Activated CD8-positive, alpha-beta memory T cell treated with anti-CD3 and anti-CD28 coated beads, Interleukin-2, amount 50 U/mL, for 1 hour (primary cell): ENCODE measurements around the gene PAH.

Experiments
- DNase-seq: peaks from one replicate; pipeline ENCODE4 v3.0.0-alpha.2; 2020; ENCODE audit errors: extremely low read depth

Gene PAH

DNA sequence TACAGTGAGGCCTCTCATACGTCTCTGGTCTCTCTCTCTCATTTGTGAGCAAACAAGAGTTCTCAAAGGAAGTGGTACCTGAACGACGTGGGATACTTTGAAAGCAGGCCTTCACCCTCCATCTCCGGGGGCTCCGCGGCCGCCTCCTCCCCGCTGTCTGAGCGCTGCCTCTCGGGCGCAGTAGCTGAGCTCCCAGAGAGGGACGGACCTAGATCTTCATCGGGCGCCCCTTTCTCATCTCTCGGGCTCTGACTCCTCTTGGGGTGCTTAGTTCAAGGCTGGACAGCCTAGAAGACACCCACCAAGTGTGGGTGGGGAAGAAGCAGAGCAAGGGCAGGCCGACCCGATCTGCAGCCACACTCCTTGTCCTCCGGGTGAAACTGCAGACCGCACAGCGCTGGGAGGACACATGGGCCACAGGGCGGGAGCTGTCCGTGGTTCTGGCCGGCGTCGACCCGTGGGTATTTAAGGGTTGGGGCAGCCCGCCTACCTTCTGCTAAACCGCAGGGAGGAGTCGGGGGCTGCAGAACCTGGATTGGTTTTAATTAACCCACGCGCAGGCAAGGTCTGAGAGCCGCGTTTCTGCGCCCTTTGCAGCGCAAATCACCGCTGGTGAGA is 92.7 kb downstream of the PAH start:
- no peak for DNase-seq

GRCh38 chr12:102821149-102821548 is 95.9 kb downstream of the PAH start:
- DNase-seq = no peak

DNA sequence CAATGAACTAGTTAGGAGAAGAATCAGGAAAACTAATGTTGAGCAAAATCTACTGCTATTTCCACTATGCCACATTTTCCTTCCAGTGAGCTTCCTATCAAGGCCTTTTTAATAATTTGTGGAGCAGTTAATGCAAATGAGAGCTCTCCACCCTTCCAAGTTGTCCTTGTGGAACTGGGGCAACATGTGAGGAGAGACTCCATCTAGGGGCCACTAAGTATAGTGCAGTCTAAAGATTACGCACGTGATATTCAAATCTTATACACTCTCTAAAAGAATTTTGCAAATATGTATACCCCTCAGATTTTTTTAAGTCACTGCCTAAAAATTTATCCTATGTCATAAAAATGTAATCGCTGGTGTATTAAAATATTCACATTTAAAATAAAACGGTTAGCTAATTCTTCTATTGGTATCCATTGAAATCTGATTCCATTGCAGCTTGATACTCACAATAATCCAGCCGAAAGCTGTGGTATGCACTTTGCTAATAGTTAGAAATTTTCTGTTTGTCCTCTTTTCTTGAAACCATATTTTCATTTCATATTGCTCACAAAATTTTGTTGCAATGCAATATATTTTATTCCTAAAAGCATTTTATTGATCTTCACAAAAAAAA is 100.1 kb downstream of the PAH start:
- DNase-seq = no peak

DNA sequence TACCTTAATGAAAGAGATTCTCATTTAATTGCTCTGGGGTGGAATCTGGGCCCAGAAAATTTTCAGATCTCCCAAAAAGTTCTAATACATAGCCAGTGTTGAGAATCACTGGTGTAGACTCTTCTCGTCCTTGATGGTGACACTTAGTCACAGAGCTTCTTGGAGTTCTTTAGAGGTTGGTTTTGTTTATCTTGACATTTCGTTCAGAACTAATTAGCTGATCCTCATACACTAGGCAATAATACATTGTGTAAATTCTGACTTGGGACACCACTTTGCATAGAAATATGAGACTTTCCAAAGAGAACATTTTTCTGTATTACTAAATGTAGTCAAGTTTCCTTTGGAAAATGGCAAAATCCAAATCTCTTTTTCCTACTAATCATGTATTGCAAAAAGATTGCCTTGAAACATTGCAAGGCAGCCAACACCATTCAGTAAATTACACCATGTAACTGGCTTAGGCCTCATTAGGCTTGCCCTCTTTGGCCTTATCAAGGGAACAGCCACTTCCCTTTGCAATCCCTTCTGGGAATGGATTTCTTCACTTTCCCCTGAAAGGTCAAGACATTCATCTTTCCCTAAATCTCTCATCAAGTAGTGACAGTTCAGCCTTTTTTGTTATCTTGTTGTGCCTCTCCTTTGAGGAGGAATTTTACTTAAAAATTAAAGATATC is 102.2 kb downstream of the PAH start:
- DNase-seq = no peak

GRCh38 chr12:102812344-102812743 is 104.7 kb downstream of the PAH start:
- DNase-seq = no peak

- no peak for DNase-seq
Observed at GRCh38 chr12:102811110-102811737, 105.8 kb downstream of the PAH start.

- no peak for DNase-seq
Observed at GRCh38 chr12:102808412-102808811, 108.6 kb downstream of the PAH start.

GRCh38 chr12:102806592-102806991 is 110.5 kb downstream of the PAH start:
- no peak for DNase-seq

DNA sequence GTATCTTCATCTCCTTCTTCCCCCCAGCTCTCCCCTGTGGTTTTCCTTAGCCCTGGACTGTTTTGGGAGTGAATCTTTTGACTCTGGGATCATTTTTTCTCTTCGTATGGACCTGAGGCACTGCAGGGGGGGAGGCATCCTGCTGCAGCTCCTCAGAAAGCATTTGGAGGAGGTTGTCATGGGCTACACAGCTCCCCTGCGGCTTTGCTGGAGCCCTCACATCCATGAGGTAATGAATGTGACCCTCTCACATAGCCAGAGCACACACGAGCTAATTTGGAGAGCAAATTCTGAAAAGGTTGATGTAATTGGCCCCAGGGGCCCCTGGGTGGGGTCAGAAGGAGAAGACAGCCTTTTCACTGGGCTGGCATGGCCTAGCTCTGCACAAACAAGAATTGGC is 110.9 kb downstream of the PAH start:
- DNase-seq = no peak

DNA sequence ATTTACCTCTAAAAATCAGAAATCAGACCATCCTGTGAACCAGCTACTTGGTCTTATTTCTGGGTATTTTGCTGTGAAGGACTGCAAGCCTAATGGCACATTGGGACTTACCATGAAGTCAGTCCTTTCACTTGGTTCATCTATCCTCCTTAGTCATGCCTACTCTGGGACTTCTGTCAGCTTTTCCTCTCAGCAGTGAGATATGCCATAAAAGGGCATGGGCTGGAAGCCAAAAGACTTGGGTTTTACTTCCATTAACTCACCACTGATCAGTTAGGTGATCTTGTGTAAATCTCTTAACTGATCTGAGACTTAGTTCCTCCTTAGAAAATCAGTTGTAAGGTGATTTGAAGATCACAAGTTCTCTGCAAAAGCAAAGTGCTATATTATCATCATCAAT is 116.5 kb downstream of the PAH start:
- no peak for DNase-seq

- DNase-seq = no peak
Observed at GRCh38 chr12:102799229-102799628, 117.8 kb downstream of the PAH start.

DNA sequence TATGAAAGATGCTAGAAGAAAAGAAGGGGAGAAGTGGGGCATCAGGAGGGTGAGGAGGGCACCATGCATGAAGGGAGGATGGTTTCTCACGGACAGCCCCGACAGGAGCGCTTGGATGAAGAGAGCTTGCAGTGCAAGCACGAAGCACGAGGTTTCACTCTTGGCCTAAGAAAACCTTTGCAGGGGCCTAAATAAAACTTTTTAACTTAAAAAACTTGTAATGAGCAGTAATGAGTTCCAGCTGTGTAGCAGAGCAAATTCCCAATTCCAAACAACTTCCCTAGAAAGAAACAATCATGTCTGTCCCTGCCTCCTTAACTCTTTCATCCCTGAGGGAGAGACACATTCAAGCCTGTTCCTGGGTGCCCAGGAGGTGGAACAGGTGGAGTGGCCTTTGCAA is 119.5 kb downstream of the PAH start:
- DNase-seq = no peak

GRCh38 chr12:102793921-102794320 is 123.1 kb downstream of the PAH start:
- no peak for DNase-seq
